Fibroblast of villous mesenchyme (primary cell): ENCODE measurements around the gene VEGFB. TPM values are rescaled to one million over a fixed set of nuclear protein-coding genes. Genes with fewer than 3 reads are reported as not detected.

Experiments
- DNase-seq: peaks from one replicate; pipeline ENCODE4 v3.0.0-alpha.2; 2010; ENCODE audit warnings: low read depth
- H3K4me3 ChIP-seq: 2 replicates; pipeline ENCODE4 v1.5.1; 2011; ENCODE audit warnings: low read depth, mild to moderate bottlenecking, low read length
- CTCF ChIP-seq: IDR thresholded peaks from 2 replicates; pipeline ENCODE4 v1.5.1; 2012; ENCODE audit warnings: low read depth, mild to moderate bottlenecking, low read length; ENCODE audit not compliant: insufficient read depth
- total RNA-seq: library from RNA; depleted of rRNA; stranded (reverse); fragments of >200 nt; gene quantifications from 2 replicates; pipeline ENCODE4 v1.2.3, GENCODE V29; 2012

Gene VEGFB
- total RNA-seq, 1 donor, result 17.7 TPM

GRCh38 chr11:64284962-64285884 lies 50.8 kb downstream of the VEGFB start, which contains the start of gene GPR137:
GPR137 (plus strand) TSS chr11:64285848; CDS start chr11:64286525, 677 bp downstream.
- DNase-seq, result peak; percentile 67
- H3K4me3 ChIP-seq, result peak within 1 kb of the TSS; percentile 81
- TF ChIP-seq CTCF, result no peak

- peak overlapping the region; percentile 81 for H3K4me3 ChIP-seq
- TF ChIP-seq CTCF, result no peak
- no peak for DNase-seq
These were observed 51.8 kb downstream of the VEGFB start for GRCh38 chr11:64285885-64286800.

- no peak overlapping the region for H3K4me3 ChIP-seq
- no peak for TF ChIP-seq CTCF
- no peak for DNase-seq
These were observed 52.4 kb downstream of the VEGFB start for GRCh38 chr11:64286801-64287159.

GRCh38 chr11:64287676-64288352 lies 53.4 kb downstream of the VEGFB start:
- no peak for DNase-seq
- no peak for TF ChIP-seq CTCF

GRCh38 chr11:64288353-64288750 lies 54.0 kb downstream of the VEGFB start:
- no peak for TF ChIP-seq CTCF
- DNase-seq, result no peak
- H3K4me3 ChIP-seq, result no peak overlapping the region

More at GRCh38 chr11:64287676-64288352, 53.4 kb downstream of the VEGFB start:
- no peak overlapping the region for H3K4me3 ChIP-seq

Other genes starting within 250 kb of the VEGFB start
- gene OTUB1, start 248.1 kb upstream of the VEGFB start, total RNA-seq, result 36.4 and 38.0 TPM in 2 replicates
- gene FLRT1, start 198.7 kb upstream of the VEGFB start, total RNA-seq, result under 0.01 TPM in 2 replicates
- gene MACROD1, start 68.5 kb upstream of the VEGFB start, total RNA-seq, result 8.6 and 12.9 TPM in 2 replicates
- 149 and 206 TPM in 2 replicates for gene STIP1, start 48.4 kb upstream of the VEGFB start, total RNA-seq
- gene FERMT3, start 27.9 kb upstream of the VEGFB start, total RNA-seq, result 4.3 and 7.4 TPM in 2 replicates
- 32.4 and 33.2 TPM in 2 replicates for gene TRPT1, start 8.4 kb upstream of the VEGFB start, total RNA-seq
- gene NUDT22, start 8.3 kb upstream of the VEGFB start, total RNA-seq, result 43.6 and 80.5 TPM in 2 replicates
- gene DNAJC4, start 4.0 kb upstream of the VEGFB start, total RNA-seq, result 6.5 and 9.3 TPM in 2 replicates
- 46.7 and 47.5 TPM in 2 replicates for gene FKBP2, start 6.5 kb downstream of the VEGFB start, total RNA-seq
- 155 and 175 TPM in 2 replicates for gene PPP1R14B, start 12.4 kb downstream of the VEGFB start, total RNA-seq
- gene PLCB3, start 16.9 kb downstream of the VEGFB start, total RNA-seq, result 53.8 and 66.5 TPM in 2 replicates
- gene BAD, start 50.1 kb downstream of the VEGFB start, total RNA-seq, result 64.3 and 86.7 TPM in 2 replicates
- gene GPR137, start 51.3 kb downstream of the VEGFB start, total RNA-seq, result 10.6 and 10.8 TPM in 2 replicates
- gene KCNK4, start 56.7 kb downstream of the VEGFB start, total RNA-seq, result under 0.01 TPM in 1 of 2 replicates, not detected in the other
- gene CATSPERZ, start 65.8 kb downstream of the VEGFB start, total RNA-seq, result 0.32 TPM in 1 of 2 replicates, not detected in the other
- 19.3 and 23.3 TPM in 2 replicates for gene ESRRA, start 70.9 kb downstream of the VEGFB start, total RNA-seq
- gene TRMT112, start 83.0 kb downstream of the VEGFB start, total RNA-seq, result 144 and 155 TPM in 2 replicates
- 211 and 230 TPM in 2 replicates for gene PRDX5, start 83.5 kb downstream of the VEGFB start, total RNA-seq
- 1.7 and 3.5 TPM in 2 replicates for gene CCDC88B, start 105.6 kb downstream of the VEGFB start, total RNA-seq
- 35.8 and 48.0 TPM in 2 replicates for gene RPS6KA4, start 124.6 kb downstream of the VEGFB start, total RNA-seq